Stimulated activated CD4-positive, alpha-beta T cell treated with anti-CD3 and anti-CD28 coated beads, Interleukin-15, amount 100 ng/mL, for 48 hours (primary cell): Measurements from ENCODE around the gene RABGEF1.
A peak's percentile ranks its signal among the peaks of the same experiment; 100 is the strongest.
"Not testable (repeated sequence)": the region's sequence is repeated elsewhere in the genome, so short reads cannot be mapped to it uniquely, and the experiment has no call there.

Experiments used
- DNase-seq, 2 donors: peaks; one replicate each; pipeline ENCODE4 v3.0.0-alpha.2; 2020; ENCODE audit warnings: low read depth in 2 of 2

The RABGEF1 gene

GRCh38 chr7:66735154-66735553 lies 5.4 kb upstream of the RABGEF1 start:
- no peak for DNase-seq

DNA sequence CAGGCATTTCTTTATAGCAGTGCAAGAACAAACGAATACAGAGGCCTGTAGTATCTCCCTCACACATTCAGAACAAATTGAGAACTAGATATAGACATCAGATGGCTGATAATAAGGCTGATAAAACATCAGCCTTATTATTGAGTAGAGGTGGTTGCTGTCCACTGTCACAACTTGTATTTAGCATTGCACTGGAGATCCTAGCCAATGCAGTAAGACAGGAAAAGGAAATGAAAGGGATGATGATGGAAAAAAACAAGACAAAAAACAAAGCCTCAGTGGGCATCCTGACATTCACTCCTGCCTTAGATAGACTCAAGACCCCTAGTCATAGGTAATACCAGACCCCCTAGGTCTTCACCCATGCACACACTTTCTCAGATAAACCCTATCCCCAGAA lies 4.7 kb upstream of the RABGEF1 start:
- no peak for DNase-seq

DNA sequence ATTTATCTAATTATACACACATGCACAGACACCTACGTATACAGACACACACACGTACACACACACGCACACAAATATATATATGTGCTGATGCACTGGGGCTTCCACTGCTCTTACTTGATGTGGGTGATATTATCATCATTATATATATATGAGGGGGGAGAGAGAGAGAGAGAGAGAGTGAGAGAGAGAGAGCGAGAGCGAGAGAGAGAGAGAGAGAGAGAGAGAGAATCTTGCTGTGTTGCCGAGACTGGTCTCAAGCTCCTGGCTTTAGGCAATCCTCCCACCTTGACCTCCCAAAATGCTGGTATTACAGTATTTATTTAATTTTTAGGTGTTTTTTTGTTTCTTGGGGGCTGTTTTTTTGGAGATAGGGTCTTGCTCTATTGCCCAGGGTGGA lies 3.6 kb upstream of the RABGEF1 start:
- DNase-seq = no peak

DNA sequence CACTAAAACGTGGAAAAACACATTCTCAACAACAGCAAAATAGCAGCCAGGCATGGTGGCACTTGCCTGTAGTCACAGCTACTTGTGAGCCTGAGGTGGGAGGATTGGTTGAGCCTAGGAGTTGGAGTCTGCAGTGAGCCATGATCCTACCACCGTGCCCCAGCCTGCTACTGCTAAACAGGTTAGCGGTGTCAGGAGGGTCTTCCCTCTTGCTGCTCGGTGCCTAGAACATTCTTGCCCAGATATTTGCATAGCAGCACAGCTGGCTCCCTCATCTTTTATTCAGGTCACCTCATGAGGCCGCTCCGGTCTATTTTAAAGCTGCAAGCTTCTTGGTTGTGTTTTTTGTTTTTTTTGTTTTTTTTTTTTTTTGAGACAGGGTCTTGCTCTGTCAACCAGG lies 2.9 kb upstream of the RABGEF1 start:
- no peak for DNase-seq

DNA sequence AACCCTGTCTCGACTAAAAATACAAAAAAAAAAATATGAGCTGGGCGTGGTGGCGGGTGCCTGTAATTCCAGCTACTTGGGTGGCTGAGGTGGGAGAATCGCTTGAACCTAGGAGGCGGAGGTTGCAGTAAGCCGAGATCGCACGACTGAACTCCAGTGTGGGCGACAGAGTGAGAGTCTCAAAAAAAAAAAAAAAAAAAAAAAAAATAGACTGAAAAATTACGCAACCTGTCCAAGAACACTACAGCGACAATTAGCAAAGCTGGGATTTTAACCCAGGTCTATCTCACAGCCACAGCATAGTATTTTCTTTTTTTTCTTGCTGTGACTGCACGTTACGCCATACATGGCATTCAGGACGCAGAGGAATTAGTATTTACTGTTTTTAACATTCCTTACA lies 1.1 kb upstream of the RABGEF1 start:
- no peak for DNase-seq

- no peak for DNase-seq
Observed at GRCh38 chr7:66739953-66740301, 606 bp upstream of the RABGEF1 start.

- DNase-seq = peak in 1 of 2 donors; percentile 26
Observed at GRCh38 chr7:66740980-66741709, 612 bp downstream of the RABGEF1 start.

GRCh38 chr7:66741710-66742049 lies 1.1 kb downstream of the RABGEF1 start:
- no peak for DNase-seq

DNA sequence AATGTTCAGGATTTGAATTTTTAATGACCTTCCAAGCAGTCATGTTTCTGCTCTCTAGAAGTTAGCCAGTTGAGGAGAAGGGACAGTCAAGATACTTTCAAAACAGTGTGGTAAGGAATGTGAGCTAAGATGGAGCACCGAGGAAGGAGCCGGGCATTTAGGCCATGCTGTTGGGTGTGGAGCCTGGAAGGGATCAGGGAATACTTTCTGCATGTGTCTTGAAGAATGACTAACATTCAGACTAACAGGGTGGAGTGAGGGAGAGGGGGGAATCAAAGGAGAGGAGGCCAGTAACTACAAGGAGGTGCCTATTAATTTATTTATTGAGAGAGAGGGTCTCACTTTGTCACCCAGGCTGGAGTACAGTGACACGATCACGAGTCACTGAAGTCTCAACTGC lies 1.8 kb downstream of the RABGEF1 start:
- DNase-seq = not testable (repeated sequence)

DNA sequence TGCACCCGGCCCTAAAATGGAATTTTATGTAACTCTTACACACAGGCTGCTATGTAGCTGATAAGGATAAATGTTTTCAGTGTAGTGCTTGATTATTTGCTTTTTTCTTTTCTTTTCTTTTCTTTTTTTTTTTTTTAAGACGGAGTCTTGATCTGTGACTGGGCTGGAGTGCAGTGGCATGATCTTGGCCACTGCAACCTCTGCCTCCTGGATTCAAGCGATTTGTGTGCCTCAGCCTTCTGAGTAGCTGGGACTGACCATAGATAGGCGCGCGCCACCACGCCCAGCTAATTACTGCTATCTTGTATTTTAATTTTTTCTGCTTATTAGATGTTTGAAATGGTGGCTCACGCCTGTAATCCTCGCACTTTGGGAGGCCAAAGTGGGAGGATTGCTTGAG lies 3.4 kb downstream of the RABGEF1 start:
- DNase-seq = no peak

DNA sequence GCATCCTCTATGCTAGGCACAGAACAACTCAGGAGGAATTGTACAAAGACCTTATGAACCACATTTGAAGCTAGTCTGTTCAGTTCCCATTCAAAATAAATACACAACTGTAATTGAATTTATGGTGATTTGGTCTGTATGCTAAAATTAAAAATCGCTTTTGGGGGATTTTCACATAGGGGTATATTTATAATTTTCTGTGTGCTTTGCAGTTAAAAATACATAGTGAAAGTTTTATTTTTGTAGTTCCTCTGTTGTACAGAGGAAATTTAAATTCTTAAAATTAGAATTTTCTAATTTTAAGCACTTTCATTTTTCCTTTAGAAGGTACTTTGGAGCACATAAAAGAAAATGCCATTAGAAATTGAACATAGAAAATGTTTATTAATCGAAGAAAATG lies 6.9 kb downstream of the RABGEF1 start:
- DNase-seq = no peak

DNA sequence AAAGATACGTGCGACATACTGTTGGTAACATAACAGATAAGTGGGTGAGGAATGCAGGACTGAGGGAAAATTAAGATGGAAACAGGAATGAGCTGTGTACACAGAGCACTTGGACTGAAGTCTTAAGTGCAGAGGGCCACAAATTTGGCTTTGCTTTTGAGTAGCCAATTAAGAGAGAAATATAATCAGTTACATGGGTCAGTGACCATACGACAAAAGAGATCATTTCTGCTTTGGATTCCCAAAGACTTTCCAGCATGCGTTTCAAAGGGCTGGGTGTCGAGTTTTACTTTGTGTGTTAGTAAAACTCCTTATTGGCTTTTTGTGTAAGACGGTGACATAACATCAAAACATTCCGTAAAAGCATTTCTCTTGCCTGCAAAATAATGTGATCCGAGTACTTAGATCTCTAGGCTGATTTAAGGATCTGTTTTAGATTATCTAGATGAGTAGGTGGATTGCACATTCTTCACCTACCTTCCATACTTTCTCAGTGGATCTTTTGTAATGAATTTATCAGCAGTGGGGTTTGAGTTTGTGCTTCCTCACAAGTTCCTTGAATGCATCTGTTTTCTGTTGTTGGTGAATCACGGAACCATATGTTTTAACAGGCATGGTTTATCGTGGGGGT lies 7.5 kb downstream of the RABGEF1 start:
- no peak for DNase-seq

DNA sequence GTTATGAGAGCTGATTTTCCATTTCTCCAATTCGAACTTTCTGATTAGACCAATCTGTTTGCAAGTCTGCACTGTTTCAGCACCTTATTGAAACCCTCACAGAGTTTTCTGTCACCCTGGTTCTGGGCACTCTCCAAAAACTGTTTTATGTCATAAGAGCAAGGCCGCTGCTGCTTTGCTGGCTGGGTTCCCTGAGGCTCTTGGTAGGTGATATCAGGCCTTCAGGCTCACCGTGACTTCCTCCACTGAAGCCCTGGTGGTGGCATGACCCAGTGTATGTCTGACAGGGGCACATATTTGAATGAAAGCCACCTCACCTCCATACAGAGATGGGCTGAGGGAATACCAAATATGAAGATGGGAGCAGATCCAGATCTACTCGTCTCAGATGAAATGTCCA lies 8.3 kb downstream of the RABGEF1 start:
- DNase-seq = no peak

- DNase-seq = no peak
Observed at GRCh38 chr7:66751945-66752344, 11.4 kb downstream of the RABGEF1 start.

DNA sequence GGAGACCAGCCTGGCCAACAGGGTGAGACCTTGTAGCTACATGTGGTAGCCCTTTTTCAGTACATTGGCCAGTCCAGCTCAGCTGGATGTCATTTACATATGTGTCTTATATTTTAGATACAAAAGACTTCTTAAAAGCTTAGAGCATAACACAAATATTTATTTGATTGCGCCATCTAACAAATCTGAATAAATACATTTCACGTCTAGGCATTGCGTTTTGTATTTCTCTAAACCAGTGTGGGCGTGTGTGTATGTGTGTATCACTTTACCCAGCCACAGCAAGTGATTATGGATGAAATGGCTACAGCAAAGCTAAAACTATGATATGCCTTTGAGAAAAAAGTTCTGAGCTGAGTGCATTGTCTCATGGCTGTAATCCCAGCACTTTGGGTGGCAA lies 14.0 kb downstream of the RABGEF1 start:
- DNase-seq = no peak

DNA sequence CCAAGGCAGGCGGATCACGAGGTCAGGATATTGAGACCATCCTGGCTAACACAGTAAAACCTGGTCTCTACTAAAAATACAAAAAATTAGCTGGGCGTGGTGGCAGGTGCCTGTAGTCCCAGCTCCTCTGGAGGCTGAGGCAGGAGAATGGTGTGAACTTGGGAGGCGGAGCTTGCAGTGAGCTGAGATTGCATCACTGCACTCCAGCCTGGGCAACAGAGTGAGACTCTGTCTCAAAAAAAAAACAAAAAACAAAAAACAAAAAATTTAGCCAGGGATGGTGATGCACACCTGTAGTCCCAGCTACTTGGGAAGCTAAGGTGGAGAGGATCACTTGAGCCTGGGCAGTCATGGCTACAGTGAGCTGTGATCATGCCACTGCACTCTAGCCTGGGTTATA lies 14.5 kb downstream of the RABGEF1 start:
- not testable (repeated sequence) for DNase-seq

GRCh38 chr7:66756227-66756626 lies 15.7 kb downstream of the RABGEF1 start:
- not testable (repeated sequence) for DNase-seq

GRCh38 chr7:66756889-66757288 lies 16.4 kb downstream of the RABGEF1 start:
- no peak for DNase-seq

GRCh38 chr7:66757939-66758338 lies 17.4 kb downstream of the RABGEF1 start:
- DNase-seq = no peak

GRCh38 chr7:66758950-66759628 lies 18.6 kb downstream of the RABGEF1 start:
- peak in 1 of 2 donors; percentile 19 for DNase-seq

- DNase-seq = not testable (repeated sequence)
Observed at GRCh38 chr7:66763183-66763582, 22.6 kb downstream of the RABGEF1 start.

DNA sequence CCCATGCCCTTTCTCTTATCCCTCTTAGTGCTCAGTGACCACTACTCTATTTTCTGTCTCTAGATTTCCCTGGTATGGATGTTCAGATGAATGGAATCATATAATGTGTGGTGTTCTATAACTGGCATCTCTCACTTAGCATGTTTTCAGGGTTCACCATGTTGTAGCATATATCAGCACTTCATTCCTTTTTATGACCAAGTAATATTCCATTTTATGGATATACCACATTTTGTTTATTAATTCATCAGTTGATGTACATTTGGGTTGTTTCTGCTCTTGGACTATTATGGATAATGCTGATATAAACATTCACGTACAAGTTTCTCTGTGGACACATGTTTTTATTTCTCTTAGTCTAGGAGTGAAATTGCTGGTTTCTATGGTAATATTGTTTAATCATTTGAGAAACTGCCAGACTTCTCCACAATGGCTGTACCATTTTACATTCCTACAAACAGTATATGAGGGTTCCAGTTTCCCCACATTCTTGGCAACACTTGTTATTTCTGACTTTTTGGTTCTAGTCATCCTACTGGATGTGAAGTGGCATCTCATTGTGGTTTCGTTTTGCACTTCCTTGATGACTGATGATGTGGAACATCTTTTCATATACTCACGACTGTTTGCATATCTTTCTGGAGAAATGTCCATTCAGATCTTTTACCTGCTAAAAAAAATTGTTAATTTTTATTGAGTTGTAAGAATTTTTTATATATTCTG lies 23.3 kb downstream of the RABGEF1 start:
- DNase-seq = not testable (repeated sequence)

- DNase-seq = not testable (repeated sequence)
Observed at GRCh38 chr7:66764905-66765304, 24.4 kb downstream of the RABGEF1 start.
